OCI-LY3 (cell line): ENCODE results near the gene HSPBP1.

Source experiments
- H2AFZ ChIP-seq: fragments of 200-600, 300-600 bp; shearing (Covaris generic); 2 replicates; pipeline ENCODE4 v1.6.0; 2014; ENCODE audit warnings: antibody characterized with exemption, low read depth, low read length
- H3K27ac ChIP-seq: fragments of 200-600, 300-600 bp; sonication (generic); 2 replicates; pipeline ENCODE4 v1.5.1; 2014; ENCODE audit warnings: mild to moderate bottlenecking, low read length, moderate library complexity, mixed read lengths
- H3K27me3 ChIP-seq: fragments of 200-600, 300-600 bp; sonication (generic); 2 replicates; pipeline ENCODE4 v1.6.1; 2014; ENCODE audit warnings: low read depth, low read length, mixed read lengths
- H3K36me3 ChIP-seq: fragments of 200-600, 300-600 bp; sonication (generic); replicated peaks from 2 replicates; pipeline ENCODE3; 2014; ENCODE audit warnings: low read depth, low read length, mixed read lengths
- H3K4me1 ChIP-seq: fragments of 300-600, 200-600 bp; sonication (generic); 2 replicates; pipeline ENCODE4 v1.6.1; 2014; ENCODE audit warnings: low read length, mixed read lengths
- H3K4me2 ChIP-seq: fragments of 200-600, 300-600 bp; sonication (generic); 2 replicates; pipeline ENCODE4 v1.6.1; 2014; ENCODE audit warnings: low read length, mixed read lengths
- H3K4me3 ChIP-seq: fragments of 300-600, 200-600 bp; sonication (generic); 2 replicates; pipeline ENCODE4 v1.5.1; 2014; ENCODE audit warnings: antibody characterized with exemption, mild to moderate bottlenecking, low read length, moderate library complexity
- H3K79me2 ChIP-seq: fragments of 300-600, 200-600 bp; shearing (Covaris generic); 2 replicates; pipeline ENCODE4 v1.6.1; 2014; ENCODE audit warnings: mild to moderate bottlenecking, low read length, mixed read lengths
- H3K9ac ChIP-seq: fragments of 300-600, 200-600 bp; shearing (Covaris generic); 2 replicates; pipeline ENCODE4 v1.6.0; 2014; ENCODE audit warnings: mild to moderate bottlenecking, low read length, moderate library complexity
- H3K9me3 ChIP-seq: fragments of 200-600, 300-600 bp; shearing (Covaris generic); 2 replicates; pipeline ENCODE4 v1.6.1; 2014; ENCODE audit warnings: low read length, mixed read lengths; ENCODE audit not compliant: insufficient read depth
- H4K20me1 ChIP-seq: fragments of 200-600, 300-600 bp; sonication (generic); 2 replicates; pipeline ENCODE4 v1.6.1; 2016; ENCODE audit warnings: low read length, mixed read lengths; ENCODE audit not compliant: insufficient read depth
- EZH2phosphoT487 ChIP-seq: fragments of 200-600 bp; shearing (Covaris generic); IDR thresholded peaks from 2 replicates; pipeline ENCODE4 v1.6.1; 2018; ENCODE audit warnings: antibody characterized with exemption, mixed run types, low read depth
- TF ChIP-seq, protein P1 (sequence below): fragments of 200-600, 300-600 bp; sonication (generic); IDR thresholded peaks from 2 replicates; pipeline ENCODE4 v1.5.1; 2014; ENCODE audit warnings: antibody characterized with exemption, low read length, low read depth

HSPBP1 gene

DNA sequence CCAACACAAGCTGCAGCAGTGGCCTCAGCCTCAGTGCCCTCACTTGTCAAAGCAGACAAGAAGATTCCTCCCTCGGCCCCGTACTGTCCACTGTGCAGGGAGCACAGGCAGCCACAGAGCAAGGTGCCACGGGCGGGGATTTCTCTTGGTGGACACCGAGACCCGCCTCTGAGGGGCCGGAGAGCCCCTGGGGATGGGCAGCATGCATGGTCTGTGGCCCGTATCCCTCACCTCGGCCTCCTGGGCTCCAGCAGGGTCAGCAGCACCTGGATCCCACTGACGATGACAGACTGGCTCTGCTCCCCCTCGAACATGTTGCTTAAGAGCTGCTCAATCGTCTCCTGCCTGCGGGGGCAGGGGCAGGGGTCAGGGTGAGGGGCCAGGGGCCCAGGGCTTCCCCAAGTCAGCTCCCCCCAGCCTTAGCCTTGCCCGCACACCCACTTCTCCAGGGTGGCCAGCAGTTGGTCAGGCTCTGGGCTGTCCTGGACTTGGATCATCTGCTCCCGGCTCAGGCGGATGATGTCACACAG, 37.9 kb downstream of the HSPBP1 start:
- Histone ChIP-seq H3K9ac (no peak overlapping the region), H3K27me3 (no peaks in the 10 kb centered on the region), H3K27ac (no peak overlapping the region), H3K4me2 (no peak overlapping the region), H2AFZ (no peak overlapping the region), H3K79me2 (peaks cover 75% of the 10 kb centered on the region), H3K4me3 (no peak overlapping the region), H3K9me3 (no peaks in the 10 kb centered on the region), H3K36me3 (peaks cover 86% of the 10 kb centered on the region), H4K20me1 (peaks cover 54% of the 10 kb centered on the region), H3K4me1 (no peaks in the 10 kb centered on the region)
- TF ChIP-seq EZH2phosphoT487 = no peak
- TF ChIP-seq, protein P1, sequence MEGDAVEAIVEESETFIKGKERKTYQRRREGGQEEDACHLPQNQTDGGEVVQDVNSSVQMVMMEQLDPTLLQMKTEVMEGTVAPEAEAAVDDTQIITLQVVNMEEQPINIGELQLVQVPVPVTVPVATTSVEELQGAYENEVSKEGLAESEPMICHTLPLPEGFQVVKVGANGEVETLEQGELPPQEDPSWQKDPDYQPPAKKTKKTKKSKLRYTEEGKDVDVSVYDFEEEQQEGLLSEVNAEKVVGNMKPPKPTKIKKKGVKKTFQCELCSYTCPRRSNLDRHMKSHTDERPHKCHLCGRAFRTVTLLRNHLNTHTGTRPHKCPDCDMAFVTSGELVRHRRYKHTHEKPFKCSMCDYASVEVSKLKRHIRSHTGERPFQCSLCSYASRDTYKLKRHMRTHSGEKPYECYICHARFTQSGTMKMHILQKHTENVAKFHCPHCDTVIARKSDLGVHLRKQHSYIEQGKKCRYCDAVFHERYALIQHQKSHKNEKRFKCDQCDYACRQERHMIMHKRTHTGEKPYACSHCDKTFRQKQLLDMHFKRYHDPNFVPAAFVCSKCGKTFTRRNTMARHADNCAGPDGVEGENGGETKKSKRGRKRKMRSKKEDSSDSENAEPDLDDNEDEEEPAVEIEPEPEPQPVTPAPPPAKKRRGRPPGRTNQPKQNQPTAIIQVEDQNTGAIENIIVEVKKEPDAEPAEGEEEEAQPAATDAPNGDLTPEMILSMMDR = no peak

GRCh38 chr19:55241143-55241934, 38.6 kb downstream of the HSPBP1 start:
- H3K4me3 ChIP-seq = no peak overlapping the region
- no peak overlapping the region for H3K9ac ChIP-seq
- H3K79me2 ChIP-seq = peaks cover 74% of the 10 kb centered on the region
- H3K4me1 ChIP-seq = no peaks in the 10 kb centered on the region
- H3K4me2 ChIP-seq = no peak overlapping the region
- no peak overlapping the region for H2AFZ ChIP-seq
- no peak overlapping the region for H3K27ac ChIP-seq
- H4K20me1 ChIP-seq = peaks cover 47% of the 10 kb centered on the region
- TF ChIP-seq, protein P1 = no peak
- no peak for TF ChIP-seq EZH2phosphoT487
- no peaks in the 10 kb centered on the region for H3K27me3 ChIP-seq
- H3K36me3 ChIP-seq = peaks cover 87% of the 10 kb centered on the region
- H3K9me3 ChIP-seq = no peaks in the 10 kb centered on the region

DNA sequence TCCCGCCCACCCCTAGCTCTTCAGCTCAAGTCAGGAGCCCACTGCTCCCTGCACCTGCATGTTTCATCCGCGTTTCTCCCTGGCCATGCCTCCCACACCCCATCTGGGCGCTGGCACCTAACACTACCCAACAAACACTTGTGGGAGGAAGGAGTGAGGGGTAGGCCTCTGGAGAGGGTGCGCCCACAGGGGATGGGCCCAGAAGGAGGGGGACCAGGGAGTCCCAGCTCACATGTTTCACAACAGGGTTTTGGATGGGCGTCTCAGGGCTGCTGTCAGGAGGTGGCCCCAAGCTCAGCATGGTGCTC, 39.2 kb downstream of the HSPBP1 start:
- Histone ChIP-seq H4K20me1 (peaks cover 44% of the 10 kb centered on the region), H3K27me3 (no peaks in the 10 kb centered on the region), H3K79me2 (peaks cover 73% of the 10 kb centered on the region), H3K27ac (no peak overlapping the region), H3K9ac (no peak overlapping the region), H3K4me3 (no peak overlapping the region), H3K4me1 (no peaks in the 10 kb centered on the region), H3K4me2 (no peak overlapping the region), H2AFZ (no peak overlapping the region), H3K9me3 (no peaks in the 10 kb centered on the region), H3K36me3 (peaks cover 89% of the 10 kb centered on the region)
- TF ChIP-seq, protein P1 = no peak
- TF ChIP-seq EZH2phosphoT487 = no peak

- Histone ChIP-seq H3K9me3 (no peaks in the 10 kb centered on the region), H4K20me1 (peaks cover 41% of the 10 kb centered on the region), H3K4me1 (no peaks in the 10 kb centered on the region), H3K36me3 (peaks cover 85% of the 10 kb centered on the region), H3K27ac (no peak overlapping the region), H3K9ac (no peak overlapping the region), H3K4me3 (no peak overlapping the region), H2AFZ (no peak overlapping the region), H3K79me2 (peaks cover 57% of the 10 kb centered on the region), H3K4me2 (no peak overlapping the region), H3K27me3 (no peaks in the 10 kb centered on the region)
- no peak for TF ChIP-seq EZH2phosphoT487
- TF ChIP-seq, protein P1 = no peak
Observed at GRCh38 chr19:55239004-55239403, 40.9 kb downstream of the HSPBP1 start.
